ENCODE results near the gene REXO2.

DNA sequence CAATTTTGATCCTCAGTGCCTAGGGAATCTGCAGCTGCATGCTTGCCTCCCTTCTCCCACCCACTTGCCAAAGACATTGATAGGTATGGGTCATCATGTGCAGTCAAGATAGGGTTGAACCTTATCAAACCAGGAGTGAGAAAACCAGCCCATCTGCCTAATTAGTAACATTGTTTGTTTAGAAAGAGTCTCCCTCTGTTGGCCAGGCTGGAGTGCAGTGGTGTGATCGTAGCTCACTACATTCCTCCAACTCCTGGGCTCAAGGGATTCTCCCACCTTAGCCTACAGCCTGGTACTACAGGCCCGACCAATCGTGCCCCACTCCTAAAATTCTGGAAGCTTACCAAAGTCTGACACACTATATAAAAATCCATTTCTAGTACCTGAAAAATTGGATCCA is 43.5 kb upstream of the REXO2 start:
- no peak for TF ChIP-seq CTCF (IDR thresholded peaks at IDR 0.05; ENCODE audit: low read depth, low read length, missing input control)
- no peak for TF ChIP-seq REST (IDR thresholded peaks at IDR 0.05)
- no peak for TF ChIP-seq RXRA (IDR thresholded peaks at IDR 0.05)
- TF ChIP-seq TAF1 (conservative IDR thresholded peaks at IDR 0.05), result no peak
- TF ChIP-seq GABPA (IDR thresholded peaks at IDR 0.05 in 1 of 2, conservative IDR thresholded peaks at IDR 0.05 in 1 of 2), result no peak
- TF ChIP-seq, protein P1, sequence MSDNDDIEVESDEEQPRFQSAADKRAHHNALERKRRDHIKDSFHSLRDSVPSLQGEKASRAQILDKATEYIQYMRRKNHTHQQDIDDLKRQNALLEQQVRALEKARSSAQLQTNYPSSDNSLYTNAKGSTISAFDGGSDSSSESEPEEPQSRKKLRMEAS (IDR thresholded peaks at IDR 0.05), result no peak
- TF ChIP-seq, protein P2, sequence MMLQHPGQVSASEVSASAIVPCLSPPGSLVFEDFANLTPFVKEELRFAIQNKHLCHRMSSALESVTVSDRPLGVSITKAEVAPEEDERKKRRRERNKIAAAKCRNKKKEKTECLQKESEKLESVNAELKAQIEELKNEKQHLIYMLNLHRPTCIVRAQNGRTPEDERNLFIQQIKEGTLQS (IDR thresholded peaks at IDR 0.05), result no peak
- no peak for TF ChIP-seq JUND (IDR thresholded peaks at IDR 0.05)
- no peak for TF ChIP-seq YY1 (IDR thresholded peaks at IDR 0.05)
- no peak for TF ChIP-seq ZBTB33 (IDR thresholded peaks at IDR 0.05)
- TF ChIP-seq RAD21 (IDR thresholded peaks at IDR 0.05), result peak in 1 of 2 donors; percentile 32
- no peak for TF ChIP-seq FOXA1 (IDR thresholded peaks at IDR 0.05)
- no peak for TF ChIP-seq SP1 (IDR thresholded peaks at IDR 0.05)
